ELF-1 (cell line): ENCODE results near the gene POLA1.

Experiments used
- DNase-seq: peaks from one replicate; pipeline ENCODE4 v3.0.0-alpha.2; 2016; ENCODE audit warnings: low read depth, low spot score

Gene POLA1

DNA sequence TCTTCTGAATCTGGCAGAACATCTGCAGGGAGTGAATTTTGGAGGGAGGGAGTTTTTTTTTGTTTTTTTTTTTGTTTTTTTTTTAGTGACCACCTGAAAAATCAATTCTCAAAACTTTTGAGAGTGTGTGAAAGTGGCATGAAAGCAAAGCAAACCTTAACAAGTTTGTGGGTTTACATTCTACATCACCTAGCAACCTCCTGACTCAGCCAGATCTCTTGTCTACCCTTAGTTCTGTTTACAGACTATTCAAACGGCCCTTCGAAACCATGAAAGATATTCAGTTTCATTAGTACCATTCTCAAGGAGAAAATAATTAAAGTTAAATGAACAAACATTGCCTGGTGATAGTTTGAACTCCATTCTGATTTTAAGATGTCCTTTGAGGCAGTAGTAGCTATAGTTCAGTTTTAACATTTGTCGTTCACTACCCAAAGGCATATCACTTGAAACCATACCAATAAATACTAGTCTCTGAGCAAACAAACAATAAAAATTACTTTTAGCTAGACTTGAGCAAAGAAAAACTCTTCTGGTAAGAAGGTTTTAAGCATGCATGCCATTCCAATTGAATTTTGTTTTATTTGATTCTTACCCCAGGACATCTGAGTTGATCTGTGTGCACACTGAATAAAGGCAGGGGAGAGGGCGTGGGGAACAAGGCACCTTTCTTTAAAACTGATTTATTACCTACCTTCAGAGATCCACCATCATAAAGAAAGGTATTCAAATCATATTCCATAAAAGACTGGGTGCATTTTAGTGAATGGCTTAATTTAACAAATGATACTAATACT lies 184.3 kb downstream of the POLA1 start:
- DNase-seq: no peak

DNA sequence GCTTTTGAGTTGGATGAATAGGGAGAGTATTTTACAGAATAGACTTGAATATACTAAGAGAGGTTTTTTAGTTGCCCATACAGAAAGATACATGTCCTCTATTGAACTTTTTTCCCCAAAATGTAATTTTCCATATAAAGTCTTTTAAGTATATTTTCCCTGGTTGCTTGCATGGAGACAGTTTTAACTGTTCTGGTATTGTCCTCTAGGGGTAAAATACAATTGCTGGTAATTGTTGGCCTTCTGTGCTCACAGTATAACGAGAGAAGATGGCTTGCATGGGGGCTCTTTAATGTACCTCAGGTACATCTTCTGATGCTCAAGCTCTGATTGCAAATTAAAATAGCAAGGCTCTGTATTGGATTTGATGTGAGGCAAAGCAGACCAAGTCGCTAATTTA lies 186.0 kb downstream of the POLA1 start:
- no peak for DNase-seq

DNA sequence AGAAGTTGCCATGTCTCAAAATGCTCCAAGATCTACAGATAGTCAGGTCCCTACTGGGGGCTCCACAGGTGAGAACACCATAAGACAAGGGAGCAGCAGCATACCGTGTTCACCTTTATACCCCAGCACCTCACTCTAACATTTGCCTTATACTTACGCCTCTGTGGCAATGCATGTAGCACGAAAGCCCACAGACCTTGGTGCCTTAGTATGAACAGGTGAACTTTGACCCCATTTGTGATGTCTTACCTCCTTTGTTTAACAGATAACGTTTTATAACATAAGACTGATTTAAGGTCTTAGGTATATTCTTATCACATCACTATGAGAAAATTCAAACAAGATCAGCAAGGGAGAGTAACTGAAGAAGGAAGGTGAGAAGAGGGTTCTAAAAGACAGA lies 193.2 kb downstream of the POLA1 start:
- no peak for DNase-seq

DNA sequence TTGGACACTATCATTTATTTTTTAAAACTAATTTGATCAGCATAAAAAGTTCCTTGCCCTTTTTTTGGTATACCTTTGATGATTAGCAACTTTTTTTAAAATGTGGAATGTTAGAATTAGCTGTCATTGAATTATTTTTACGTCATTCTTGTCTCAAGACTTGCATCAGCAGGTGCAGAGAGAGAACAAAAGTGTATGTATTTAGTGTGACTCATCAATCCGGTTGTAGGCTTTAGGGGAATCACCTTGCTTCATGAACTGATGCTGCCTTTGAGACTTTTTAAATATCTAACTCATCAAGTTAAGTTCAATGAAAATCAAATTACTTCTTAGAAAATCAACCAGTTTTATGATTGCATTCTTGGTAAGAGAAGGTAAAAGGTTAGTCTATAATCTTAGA lies 197.0 kb downstream of the POLA1 start:
- no peak for DNase-seq

DNA sequence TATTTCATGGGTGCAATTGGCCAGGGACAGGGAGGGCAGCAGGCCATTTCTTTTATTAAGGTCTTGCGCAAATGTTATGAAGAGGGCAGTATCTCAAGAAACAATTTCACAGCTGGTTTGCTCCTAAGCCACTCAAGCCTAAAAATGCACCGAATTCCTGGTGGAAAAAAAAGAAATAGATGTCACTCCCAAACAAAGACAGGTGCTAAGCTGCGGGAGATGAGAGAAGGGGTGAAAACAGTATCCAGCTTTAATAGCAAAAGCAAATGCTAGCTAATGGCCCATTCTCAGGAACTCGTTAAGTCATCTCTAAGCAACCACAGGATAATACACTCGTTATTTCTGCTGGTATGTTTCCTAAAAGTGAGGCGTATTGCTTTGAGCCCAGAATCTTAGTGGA lies 205.7 kb downstream of the POLA1 start:
- no peak for DNase-seq

DNA sequence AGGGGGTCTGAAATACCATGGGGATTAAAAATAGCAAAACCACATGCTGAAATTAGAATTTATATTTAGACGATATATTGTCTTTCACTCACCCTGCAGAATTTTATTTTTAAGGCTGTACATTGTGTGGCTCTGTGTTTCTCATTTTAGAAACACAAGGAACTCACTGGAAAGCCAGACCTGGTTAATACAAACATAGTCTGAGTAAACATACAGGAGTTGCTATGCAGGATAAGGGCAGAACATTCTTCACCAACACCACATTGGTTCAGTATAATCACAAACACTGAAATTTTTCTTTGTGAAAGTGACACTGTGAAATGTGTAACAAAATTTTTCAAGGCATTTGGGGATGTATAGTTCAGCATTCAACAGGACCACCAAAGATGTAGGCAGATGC lies 206.5 kb downstream of the POLA1 start:
- DNase-seq: no peak

DNA sequence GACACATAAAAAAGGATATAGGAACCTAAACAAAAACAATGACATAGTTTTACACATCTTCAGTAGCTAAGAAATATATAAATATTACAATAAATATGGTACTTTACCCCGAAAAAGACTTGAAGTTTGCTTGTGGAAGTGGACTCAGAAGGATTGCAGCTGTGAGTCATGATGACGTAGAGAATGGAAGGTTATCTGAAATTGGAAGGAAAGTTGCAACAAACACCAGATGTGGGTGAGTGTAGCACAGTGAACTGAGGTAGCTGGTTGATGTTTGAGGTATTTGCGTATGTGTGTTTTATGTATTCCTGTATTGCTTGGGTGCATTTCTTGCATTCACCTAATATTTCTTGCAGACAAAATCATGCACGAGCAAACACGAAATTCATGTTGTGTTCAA lies 209.1 kb downstream of the POLA1 start:
- DNase-seq: no peak

DNA sequence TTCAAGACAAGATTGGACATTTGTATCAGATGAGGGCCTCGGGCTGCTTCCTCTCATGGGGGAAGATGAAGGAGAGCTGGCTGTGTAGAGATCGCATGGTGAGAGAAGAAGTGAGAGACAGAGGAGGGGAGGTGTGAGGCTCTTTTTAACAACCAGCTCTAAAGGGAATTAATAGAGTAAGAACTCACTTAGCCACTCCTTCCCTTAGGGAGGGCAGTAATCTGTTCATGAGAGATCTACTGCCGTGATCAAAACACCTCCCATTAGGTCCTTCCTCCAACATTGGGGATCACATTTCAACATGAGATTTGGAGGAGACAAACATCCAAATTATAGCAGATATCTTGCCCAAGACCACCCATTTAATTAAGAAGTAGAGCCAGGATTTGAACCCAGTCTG lies 225.0 kb downstream of the POLA1 start:
- DNase-seq: peak; percentile 18

DNA sequence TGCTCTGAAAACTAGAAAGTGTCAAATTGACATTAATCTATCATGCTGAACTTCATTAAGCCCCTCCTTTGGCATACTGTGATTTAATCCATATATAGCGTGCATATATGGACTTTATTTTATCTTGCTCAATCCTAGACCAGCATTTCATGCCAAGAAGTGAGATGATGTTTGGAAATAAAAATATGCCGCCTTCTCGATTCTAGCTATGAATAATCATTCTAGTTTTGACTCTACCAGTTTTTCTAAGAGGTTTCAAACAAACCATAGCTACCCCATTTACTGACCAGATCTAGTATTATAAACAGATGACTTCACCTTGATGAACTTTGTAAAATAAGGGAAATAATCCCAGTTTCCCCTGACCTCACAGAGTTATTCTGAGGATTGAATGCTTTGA lies 227.1 kb downstream of the POLA1 start:
- DNase-seq: no peak

DNA sequence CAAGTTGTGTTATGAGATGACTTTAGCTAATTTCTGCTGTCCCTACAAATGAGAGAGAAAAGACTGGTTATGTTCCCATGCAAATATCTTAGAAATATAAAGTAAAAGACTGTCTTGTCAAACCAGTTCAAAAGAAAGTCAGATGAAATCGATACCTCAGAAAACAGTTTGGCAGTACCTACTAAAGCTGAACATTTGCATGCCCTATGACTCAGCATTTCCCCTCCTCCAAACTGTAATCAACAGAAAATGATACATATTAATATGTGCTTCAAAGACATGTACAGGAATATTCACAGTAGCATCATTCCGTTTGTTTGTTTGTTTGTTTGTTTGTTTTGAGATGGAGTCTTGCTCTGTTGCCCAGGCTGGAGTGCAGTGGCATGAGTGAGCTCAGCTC lies 231.7 kb downstream of the POLA1 start:
- no peak for DNase-seq

DNA sequence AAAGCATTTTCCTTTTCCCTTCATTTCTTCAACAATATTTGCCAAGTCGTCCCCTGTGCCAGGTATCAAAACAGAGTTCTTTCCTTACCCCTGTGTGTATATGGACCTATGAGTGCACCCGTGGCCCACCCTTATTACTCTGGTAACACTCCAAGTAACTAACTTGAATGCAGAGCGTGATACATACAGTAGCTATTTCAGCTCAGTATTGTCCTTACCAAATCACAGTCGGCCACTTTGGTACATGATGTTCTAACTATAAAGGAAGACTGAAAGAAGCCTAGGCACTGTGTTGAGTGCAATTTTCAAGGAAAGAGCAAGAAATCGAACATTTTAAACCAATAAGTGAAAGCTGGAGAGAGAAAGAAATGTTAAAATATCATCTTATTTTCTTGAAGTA lies 233.7 kb downstream of the POLA1 start:
- DNase-seq: no peak

DNA sequence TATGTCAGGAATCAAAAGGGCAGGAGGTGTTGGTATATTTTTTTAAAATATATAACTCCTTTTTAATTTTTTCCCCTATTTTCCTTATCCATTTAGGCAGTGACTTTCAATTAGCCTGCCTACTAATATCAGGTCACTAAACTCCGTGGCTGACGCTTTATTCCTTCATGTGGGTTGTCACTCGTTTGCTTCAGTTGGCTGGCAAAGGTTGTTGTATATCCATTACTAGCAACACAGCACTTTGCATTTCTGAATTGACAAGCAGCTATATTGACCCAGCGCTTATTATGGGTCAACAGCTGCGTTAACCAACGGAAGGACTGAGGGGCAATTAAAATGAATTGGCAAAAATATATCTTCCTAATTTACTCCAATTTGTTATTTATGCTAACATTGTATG lies 234.4 kb downstream of the POLA1 start:
- no peak for DNase-seq

DNA sequence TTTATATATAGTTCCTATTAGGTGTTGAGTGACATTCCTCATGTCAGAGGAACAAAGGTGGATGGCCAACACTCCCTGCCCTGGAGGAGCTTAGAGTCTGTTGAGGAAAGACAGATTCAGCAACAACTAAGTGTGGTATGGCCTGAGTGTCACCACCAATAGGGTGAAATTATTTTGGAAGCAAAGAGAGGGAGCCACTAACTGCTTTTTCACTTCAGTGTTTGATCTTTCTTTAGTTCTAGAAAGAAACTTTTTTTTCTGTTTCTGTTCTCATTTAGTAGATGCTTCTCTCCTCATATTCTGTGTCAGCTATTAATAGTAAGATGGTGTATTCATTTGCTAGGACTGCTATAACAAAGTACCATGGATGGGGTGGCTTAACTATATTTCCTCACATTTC lies 240.6 kb downstream of the POLA1 start:
- peak; percentile 52 for DNase-seq

DNA sequence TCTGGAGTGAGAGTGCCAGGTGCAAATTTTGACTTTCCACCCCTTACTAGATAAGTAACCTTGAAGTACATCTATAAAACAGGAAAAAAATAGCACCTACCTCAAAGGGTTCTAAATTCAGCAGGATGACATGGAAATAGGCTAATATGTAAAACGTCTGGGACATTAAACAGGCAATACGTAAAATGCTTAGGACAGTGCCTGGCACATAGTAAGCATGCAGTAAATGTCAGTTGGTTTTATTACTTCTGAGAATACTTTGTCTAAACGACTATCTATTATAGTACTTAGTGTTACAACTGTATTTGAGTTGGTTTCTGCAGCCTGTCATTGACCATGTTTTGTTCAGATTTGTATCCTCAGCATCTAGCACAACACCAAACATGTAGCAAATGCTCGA lies 251.3 kb downstream of the POLA1 start:
- DNase-seq: no peak

DNA sequence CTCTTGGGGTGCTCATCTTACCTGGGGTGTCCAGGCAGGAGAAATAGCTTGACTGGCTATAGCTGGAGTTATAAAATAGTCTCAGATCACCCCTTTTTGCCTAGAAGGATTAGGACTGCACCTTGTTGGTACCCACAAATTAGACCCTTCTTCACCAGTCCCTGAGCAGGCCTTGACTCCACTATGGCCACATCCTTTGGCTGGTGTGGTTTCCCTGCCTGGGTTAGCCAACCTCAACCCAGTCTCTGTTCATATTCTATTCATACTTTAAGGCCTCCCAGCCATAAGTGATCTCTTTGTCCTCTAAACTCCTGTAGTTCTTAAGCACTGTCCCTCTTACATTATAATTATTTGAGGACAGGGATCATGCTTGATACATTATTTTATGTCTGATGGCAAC lies 252.7 kb downstream of the POLA1 start:
- no peak for DNase-seq

DNA sequence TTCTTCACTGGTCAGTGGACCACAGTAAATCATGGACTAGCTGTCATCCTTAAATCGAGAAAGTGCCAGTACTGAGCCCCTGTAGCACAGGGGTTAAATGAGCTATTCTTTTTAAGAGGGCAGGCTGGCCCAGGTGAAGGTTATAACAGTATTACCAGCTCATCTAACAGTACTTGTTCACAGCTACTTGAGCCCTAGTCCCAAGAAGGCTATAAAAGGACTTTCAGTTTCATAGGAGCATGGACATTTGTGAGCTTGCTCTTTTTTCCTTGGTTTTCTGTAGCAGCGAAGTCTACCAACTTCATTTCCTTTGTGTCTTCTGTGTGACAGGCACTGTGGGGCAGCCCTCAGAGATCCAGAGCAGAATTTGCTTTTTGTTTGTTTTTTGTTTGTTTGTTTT lies 261.0 kb downstream of the POLA1 start:
- DNase-seq: no peak

DNA sequence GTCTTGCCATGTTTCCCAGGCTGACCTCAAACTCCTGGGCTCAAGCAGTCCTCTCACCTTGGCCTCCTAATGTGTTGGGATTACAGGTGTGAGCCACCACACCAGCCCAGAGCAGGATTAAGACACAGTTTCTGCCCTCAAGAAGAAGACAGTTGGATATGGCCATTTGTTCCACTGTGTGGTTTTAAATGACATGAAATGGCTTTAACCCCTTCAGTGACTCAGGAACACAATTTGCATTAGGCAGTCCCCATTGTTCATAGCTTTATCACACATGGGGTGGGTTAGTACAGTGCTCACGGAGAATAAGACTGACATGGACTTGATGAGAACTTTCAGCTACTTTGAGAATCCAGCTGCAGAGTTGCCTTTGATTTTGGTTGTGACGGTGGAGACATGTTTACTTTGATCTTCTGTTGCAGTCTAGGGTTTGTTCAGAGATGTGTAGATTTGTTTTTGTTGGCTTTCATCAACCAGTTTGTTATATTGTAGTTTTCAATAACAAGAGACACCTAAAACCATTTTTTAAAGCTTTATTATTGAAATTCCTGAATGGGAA lies 261.7 kb downstream of the POLA1 start:
- no peak for DNase-seq

DNA sequence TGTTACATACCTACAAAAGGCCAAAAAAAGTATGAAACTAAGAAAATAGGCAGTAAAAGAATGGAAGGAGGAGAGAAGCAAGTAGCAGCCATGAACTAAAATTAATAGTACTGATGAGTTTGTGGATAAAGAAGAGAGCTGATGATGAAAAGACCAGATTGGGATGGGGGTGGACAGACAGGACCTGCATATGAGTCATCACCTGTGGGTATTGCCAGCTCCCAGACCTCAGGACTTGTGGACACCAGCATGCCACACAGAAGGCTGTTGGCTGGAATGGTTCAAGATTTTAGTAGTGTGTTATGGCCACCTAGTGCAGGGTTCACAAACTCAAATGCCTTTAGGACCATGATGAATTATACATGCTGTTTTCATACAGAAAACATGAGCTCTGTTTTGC lies 263.1 kb downstream of the POLA1 start:
- no peak for DNase-seq

DNA sequence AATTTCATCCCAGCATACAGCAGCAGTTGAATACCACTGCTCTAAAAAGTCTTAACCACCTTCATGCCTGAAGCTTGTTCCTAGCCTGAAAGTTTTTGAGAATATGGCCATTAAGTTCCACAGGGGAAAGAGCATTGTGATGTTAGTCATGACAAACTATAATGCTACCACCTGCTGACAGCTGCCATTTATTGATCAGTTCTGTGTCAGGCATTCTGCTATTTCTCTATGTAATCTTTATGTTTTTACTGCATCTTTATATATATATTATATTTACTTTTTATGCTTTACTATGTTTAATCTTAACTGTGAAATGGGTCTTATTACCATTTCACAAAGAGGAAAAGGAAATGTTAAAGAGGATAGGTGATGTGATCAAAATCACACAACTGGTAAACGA lies 268.1 kb downstream of the POLA1 start:
- DNase-seq: no peak

DNA sequence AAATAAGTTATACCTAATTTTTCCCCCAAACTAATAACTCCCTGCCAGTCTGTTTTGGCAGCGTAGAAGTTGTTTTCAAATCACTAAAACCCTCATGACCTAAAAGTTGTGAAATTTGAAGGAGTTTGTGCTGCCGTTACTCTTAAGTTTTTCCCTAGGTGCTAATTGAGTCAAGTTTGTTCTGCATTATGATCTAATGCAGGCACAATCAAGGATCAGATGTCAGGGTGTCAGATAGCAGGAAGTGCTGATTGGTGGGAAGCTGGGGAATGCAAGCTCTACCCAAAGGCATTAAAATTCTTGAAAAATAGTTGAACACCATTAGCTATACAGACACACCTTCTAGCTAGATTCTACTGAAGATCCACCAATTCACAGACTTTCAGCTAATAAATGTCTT lies 270.1 kb downstream of the POLA1 start:
- DNase-seq: no peak

DNA sequence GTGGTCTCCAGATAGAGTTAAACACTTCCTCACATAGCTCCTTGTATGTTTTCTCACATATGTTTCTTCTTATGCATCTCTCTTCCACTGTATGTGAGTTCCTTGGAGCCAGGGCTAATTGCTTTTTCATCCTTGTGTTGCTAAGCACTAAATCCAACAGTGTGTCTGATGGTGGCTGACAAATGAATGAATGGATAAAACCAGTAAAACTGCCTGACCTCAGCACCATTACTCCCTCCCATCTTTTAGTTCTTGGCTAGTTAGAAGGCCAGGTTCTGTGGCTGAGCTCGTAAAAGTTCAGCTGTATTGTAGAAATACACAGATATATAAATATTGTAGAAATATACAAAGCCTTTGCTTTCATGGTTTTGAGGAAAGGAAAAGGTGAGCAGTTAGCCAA lies 271.7 kb downstream of the POLA1 start:
- no peak for DNase-seq

DNA sequence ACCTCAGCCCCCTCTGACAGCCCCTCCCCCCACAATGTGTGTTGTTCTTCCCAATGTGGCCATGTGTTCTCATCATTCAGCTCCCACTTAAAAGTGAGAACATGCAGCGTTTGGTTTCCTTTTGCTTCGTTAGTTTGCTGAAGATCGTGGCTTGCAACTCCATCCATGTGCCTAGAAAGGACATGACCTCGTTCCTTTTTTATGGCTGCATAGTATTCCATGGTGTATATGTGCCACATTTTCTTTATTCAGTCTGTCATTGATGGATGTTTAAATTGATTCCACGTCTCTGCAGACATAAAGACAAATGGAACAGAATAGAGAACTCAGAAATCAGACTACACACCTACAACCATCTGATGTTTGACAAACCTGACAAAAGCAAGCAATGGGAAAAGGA lies 276.1 kb downstream of the POLA1 start:
- DNase-seq: no peak

DNA sequence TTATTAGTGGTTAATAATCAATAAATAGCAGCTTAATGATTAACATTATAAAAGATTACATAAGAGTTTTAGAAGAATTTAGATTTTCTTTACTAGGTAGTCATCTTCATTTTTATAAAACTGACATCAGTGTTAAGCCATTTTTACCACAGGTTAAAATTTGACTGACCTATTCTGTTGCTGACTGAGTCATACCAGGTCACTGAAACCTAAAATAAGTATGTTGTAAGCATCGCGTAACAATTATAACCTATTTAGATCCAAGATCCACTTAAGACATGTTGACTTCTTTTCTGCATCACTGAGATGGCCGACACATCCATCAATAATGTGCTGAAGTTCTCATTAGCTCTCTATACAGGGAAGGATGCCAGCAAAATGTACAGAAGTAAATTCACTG lies 285.4 kb downstream of the POLA1 start:
- no peak for DNase-seq

DNA sequence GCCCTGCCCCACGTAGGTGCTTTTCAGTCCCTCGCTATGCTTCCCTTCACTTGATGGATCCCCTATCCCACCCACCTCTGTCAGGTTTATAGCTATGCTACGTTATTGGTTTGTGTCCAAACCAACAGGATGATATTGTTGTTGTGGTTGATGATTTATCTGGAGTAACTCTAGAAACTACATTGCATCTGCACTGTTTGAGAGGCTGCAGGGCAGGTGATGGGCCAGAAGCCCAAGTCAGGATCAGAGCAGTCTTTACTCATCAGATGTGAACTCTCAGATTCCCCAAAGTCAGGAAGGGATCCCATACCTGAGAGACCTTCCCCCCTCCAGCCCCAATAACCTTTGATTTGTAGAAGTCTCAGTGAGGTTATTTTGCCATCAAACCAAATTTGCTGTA lies 287.3 kb downstream of the POLA1 start:
- no peak for DNase-seq
